Lung microvascular endothelial cell (primary cell): ENCODE measurements around the gene DGKZ. TPM values are rescaled to one million over a fixed set of nuclear protein-coding genes. Genes with fewer than 3 reads are reported as not detected.

ENCODE experiments used
- DNase-seq, 2 donors: peaks; one replicate each; pipeline versions ENCODE4 v3.0.0 to v3.0.0-alpha.2; 2010; ENCODE audit warnings: low read depth in 2 of 2
- total RNA-seq: library from RNA; depleted of rRNA; stranded (reverse); fragments of >200 nt; gene quantifications from 2 replicates; pipeline ENCODE4 v1.2.1, GENCODE V29; 2014

The DGKZ gene
- total RNA-seq, 1 donor from 2014 or later, result 46.2 TPM

DNA sequence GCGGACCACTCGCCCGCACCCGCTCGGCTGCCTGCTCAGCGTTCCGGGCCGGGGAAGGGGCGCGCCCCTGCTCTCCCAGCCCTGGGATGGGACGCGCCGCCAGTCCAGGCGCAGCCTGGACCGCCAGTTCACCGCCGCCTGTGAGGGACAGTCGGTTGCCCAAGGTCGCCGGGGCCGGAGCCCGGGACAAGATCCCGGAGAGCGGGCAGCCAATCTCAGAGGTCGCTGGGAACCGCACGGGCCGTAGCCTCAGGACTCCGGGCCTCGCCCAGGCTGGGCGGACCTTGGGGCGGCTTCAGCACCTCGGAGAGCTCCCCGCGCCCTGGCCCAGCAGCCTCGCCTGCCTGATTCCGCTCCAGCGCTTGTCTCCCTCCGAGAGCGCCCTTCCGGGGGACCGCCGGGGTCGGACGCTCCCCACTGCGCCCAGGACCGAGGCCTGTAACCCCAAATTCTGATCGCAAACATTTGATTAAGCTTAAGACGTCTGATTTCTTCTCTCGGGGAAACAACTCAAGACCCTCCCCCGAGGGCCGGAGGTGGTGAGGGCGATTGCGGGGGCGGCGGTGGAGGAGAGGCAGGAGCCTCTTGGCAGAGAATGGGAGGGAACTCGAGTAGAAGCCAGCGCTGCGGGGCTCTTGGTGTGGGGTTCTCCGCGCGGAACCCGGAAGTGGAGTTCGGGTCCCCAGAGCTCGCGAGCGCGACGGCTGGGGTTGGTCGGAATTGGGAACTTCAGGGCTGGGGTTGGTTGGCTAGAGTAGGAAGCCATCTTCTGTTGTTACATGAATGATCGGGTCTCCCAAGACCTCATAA lies 45.4 kb downstream of the DGKZ start:
- DNase-seq, result peak; percentile 82 to 83

DNA sequence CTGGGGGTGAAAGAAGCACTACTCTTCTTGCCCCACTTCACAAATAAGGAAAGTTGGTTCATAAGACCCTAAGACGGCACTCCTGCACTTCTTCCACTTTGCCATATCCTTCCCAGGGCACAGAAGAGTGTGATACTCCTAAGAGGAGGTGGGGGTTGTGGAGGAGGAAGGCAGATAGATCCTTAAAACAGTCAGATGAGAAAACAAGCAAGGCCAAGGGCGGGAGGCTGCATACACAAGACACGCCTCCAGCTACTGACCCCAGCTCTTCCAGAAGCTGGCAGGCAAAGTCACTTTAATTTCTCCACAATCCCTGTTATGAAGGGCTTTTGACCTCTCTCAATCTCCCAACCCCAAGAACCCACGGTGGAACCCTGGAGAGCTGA lies 46.0 kb downstream of the DGKZ start:
- no peak for DNase-seq

DNA sequence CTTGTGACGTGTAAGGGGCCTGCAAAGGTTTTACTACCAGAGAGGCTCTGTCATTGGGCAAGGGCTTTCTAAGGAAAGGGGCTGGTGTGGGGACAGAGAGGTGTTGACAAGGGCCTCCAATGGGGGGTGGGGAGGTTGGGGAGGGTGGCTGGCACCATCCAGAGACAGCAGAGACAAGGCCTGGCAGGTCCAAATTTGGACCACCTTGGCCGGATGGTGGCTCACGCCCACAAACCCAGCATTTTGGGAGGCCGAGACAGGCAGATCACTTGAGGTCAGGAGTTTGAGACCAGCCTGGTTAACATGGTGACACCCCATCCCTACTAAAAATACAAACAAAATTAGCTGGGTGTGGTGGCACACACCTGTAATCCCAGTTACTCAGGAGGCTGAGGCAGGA lies 46.5 kb downstream of the DGKZ start:
- no peak for DNase-seq

DNA sequence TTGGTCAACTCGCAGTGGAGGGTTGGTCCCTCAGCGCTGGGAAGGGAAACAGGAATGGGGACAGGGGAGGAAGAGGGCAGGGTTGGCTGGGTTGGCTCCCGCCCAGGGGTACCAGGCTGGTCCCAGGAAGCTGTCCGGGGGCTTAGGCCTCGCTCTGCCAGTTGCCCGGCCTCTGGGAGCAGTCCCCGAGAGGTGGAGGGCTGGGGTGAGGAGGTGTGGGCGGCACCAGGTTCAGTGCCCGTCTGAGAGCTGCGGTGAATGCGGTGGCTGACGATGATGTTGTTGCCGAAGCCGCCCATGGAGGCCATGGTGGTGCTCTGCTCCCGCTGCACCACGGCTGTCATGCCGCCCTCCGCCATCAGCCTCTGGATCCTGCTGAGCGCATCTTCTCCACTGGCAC lies 50.3 kb downstream of the DGKZ start:
- no peak for DNase-seq

DNA sequence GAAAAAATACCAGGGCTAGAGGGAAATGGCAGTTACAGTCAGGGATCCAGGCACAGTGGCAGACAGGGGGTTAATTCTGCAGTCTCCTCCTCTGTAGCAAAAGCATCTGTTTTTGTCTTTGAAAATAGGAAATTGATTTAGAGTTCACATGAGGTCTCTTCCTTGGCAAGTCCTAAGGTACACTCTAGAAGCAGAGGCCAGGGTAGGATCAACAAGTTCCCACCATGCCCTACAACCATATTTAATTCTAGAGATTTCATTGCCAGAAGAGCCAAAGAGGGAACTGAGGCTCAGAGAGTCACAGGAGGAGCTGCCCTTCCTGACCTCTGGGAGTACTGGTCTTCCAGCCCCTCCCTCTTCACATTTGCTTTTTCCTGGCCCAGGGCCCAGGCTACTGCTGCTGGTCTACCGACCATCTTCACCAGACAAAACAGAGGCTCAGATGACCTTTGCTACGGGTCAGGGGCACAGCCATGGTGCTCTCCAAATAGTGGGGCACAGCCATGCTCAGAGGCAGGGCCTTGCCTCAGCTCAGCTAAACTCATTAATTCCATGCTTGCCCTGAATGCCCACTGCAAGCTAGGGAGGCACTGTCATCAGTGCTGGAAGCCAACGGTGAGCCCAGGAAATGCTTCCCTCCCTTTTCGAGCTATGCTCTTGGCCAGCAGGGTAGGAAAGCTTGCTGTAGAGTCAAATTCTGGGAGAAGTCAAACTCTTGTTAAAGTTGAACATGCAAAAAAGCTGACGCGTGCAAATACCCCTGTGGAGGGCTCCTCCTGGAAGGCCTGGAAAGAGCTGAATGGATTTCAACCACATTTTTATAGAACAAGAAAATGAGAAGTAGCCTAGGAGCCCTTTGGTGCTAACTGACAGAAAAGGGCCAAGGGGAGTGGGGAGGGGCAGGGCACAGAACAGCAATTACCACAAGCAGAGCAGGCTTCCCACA lies 56.0 kb downstream of the DGKZ start:
- DNase-seq, result no peak

DNA sequence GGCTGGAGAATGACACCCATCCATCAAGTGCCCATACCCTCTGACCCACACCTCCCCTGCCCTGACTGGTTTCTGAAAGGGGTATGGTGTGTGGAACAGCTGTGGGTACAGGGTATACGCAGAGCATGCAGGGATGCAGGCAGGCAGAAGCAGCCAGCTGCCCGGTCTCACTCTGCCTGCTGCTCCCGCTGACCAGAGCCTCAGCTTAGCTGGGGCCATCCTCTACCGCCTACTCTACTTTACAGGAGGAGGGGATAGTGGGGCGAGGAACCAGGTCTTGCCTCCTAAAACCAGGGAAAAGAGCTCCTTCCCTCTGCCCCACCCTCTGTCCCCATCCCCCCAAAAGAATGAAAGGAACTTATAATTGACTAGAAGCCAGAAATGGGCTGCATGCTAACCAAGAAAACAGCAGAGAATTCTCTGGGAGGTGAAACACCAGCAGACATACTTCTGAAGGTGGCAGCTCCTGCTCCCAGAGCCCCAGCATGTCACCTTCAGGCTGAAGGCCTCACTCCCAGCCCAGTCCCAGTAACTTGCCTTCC lies 57.3 kb downstream of the DGKZ start:
- DNase-seq, result no peak

DNA sequence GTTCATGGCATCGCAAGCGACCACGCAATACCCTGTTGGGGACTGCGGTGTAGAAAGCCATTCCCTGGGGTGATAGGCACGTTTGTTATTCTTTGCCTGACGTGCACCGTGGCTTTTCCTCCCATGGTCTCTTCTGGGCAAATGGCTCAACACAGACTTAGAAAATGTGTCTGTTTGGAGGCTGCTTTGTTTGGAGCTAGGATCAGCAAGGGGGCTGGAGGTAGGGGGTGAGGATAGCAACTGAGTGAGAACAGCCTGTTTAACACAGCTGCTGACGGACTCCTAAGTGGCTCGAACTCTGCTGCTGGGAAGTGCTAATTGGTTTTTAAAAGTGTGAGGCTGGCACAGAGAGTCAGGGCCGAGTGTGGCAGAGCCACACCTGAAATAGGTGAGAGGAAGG lies 60.4 kb downstream of the DGKZ start:
- DNase-seq, result no peak

DNA sequence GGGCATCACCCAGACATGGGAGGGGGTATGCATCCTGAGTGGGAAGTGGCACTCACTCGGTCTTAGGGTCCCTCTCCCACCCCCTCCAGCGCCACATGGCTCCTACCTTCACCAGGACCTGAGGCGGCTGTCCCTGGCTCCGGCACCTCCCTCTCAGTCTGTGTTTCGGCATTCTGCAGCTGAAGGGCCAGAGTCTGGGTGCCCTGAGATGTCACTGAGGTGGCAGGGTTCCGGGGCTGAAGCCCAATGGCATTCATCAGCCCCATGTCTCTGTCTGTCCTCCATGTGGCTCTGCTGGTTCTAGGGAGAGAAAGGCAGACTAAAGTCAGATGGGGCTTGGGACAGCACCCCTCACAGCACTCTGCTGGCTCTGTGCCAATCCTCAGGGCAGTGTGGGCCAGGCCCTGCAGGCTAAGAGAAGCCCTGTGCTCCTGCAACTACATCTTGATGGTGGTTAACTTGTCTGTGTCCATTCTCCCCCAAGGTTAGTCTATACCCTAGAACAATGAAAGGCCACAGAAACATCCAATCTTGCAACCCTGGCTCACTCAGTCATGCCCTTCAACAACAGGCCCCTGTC lies 61.2 kb downstream of the DGKZ start:
- no peak for DNase-seq

DNA sequence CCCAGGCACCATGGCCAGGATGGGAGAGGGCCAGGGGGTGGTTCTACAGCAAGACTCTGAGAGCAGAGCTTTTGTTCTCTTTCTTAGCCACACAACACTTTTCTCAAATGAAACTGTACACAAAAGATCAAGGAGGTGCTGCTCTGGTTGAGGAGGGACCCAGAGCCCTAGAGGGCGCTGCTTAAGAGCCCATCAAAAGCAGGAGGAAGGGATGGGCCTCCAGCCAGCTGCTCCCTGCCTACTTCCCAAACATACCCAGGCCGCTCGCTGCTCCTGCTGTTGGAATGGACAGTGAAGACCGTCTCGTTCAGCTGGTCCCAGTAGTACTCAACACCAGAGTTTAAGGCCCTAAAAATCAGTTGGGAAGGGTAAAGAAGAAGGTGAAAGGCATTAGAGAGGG lies 62.8 kb downstream of the DGKZ start:
- peak in 1 of 2 donors; percentile 27 for DNase-seq

DNA sequence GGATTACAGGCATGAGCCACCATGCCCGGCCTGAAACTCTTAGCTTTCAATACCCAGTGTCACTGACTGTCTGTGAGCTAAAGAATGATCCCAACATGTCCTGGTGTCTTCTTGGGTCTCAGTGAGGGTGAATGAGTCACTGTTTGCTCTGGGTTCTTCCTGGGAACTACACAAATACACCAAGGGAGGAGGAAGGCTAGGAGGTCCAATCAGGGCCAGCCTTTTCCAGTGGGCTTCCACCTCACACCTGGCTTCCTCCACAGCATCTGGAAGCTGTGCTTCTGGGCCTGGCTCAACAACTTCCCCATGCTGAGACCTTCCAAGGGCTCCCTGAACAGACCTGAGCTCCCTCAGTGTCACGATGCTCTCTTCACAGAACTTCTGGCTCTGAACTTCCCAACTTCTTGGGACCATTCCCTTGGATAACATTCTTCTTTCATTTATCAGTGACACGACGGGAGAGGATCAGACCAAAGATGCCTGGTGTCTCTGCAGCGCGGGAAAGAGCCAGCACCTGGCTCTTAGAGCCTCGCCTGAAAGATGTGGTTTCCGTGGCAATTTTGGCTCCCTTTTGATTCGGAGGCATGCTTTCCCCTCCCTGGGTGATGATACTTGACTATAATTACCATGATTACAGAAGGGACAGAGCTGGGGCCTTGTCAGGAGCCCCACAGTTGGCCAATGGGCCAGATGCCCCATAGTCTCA lies 66.7 kb downstream of the DGKZ start:
- DNase-seq, result no peak

DNA sequence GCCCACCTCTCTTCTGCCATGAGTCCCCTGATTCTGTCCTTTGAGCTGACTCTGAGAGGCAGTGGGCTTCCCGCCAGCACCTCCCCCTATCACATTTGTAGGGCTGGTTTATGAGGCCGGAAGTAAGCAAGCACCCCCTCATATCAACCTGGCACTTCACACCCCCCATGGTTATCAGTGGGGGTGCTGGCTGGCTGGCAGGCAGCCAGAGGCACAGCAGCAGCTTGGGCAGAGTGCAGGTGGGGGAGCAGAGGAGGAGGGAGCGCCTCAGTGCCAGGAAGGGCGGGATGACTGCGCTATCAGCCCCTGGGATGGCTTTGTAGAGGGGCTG lies 67.2 kb downstream of the DGKZ start:
- no peak for DNase-seq

DNA sequence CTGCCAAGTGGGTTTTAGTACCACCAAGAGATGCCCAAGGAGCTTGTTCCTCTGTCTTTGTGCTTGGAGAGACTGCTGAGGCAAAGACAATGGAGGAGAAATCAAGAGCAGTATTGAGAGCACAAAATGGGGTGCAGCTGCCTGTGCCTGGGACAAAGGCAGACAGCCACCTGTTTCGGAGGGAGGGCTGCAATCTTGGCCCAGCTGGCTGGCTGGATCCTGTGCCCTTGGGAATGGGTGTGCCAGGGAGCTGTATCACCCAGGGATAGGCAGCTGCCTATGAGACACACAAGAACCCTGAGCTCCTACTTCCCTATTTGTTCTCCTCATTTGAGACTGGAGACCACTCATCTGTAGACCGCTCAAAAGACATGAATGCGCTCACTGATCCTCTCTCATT lies 67.6 kb downstream of the DGKZ start:
- no peak for DNase-seq

DNA sequence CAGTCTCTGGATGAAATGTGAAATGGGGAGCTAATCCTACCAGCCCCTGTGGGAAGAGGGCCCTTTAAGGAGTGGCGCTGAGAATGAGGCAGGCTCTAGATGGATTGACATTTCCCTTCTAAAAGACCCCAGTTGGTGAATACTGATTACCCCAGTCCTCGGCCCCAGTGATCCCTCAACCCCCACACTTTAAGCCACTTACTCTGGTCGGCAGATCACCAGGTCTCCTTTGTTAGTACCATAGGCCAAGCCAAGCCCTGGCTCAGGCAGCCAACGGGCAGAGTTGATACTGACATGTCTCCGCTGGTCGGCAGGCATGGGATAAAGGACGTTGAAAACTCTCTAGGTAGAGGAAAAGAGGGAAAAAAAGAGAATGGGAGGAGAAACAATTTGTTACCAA lies 70.4 kb downstream of the DGKZ start:
- no peak for DNase-seq

DNA sequence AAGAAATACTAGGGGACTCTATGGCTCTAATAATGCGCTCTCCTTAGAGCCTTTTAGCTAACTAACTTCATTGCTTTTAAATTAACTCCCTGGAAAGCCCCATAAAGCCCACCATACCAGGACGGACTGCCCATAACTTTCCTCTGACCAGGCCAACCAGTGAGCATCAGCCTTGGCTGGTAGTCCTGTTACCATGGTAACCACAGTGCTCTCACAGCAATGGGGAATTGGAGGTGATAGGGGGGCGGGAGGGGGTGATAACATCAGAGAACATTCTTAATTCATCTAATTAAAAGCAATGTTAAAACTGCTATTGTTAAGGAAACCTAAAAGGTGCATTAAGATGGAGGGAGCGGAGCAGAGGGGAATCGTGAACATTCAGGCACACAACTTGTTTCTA lies 71.5 kb downstream of the DGKZ start:
- DNase-seq, result no peak

DNA sequence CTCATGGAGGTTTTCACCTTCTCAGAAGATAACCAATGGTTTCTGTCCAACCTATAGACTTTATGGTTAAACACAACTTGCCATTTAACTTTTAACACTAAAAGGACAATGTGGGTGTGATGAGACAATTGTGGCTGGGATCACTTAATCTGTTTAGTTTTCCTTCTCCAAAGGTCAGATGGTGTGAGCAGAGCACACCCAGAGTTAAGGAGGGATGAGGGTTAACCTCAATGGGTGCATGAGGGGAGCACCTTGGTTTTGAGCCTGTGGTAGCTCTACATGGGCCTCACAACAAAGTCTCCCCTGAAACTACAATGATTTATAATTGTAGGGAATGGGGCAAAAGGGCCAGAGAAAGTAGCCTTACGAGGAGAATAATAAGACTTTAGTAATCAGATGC lies 73.2 kb downstream of the DGKZ start:
- DNase-seq, result no peak

DNA sequence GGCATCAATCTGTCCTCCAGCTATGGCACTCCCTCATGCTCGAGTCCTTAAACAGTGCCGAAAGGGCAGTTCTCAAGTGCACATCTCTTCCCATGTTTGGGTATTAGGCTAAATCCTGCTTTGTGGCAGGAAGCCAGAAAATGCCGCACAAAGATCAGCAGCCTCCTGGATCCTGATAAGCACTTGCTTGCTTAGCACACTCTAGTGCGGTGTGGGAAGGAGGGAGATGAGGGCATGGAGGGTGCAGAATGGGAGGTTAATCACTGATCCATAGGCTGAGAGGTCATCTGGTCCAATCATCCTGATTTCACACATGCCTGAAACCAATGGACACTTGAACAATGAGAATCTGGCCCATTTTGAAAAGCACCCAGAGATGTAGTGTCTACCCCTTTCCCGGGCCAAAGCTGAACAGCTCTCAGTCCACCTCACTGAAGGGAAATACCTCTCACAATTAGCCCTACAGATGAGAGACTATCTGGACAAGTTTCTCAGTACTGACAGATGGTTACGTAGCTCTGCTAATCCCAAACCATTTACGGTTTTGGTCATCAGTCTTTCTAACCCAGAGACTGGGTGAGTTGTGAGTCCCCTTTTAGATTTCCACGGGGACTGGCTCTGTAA lies 74.1 kb downstream of the DGKZ start:
- no peak for DNase-seq

DNA sequence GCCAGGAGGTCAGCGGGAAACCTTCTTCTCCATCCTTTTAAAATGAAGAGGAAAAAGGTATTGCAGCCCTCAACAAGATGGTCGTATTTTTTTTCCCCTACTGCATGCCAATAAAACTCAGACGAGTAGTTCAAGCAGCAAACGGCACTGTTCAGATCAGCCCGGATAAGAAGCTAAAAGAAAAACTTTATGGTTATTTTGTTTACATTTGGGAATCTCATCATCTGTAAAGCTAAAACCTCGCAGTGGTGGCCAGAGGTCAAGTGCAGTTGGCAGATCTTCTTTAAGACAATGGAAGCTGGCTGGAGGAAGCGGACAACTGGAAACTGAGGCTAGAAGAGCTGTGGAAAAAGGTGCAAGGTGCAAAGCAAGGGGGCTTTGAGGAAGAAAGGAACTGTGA lies 75.3 kb downstream of the DGKZ start:
- DNase-seq, result no peak

DNA sequence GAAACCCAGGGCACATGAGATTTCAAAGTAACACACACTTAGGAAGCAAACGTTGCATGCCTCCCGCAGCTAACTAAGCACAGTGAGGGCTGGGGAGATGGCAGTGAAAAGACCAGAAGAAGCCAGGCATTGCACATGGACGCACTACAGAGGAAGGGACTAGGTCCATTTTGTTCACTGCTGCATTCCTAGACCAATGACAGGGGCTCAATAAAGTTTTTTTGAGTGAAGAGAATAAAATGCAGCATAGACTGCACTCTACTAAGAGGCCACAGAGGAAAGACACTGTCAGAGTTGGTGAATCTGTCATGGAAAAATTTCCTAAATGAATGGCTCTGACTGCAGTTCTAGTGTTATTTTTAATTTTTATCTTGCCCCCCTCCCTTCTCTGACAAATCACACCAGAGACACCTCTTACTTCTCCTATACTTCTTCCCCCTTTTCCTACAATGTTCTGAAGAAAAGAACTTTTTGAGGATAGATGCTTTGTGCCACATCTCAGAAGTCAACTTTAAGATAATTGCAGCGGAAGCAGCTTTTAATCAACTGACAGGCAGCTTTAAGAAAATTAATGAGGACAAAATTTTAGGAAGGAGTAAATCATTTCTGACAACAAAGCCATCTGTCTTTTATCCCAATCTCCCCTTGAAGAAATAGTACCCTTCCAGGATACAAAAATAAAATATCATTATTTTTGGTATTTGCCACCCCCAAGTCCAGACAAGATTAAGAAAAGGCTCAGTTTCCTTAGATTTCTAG lies 79.1 kb downstream of the DGKZ start:
- no peak for DNase-seq

DNA sequence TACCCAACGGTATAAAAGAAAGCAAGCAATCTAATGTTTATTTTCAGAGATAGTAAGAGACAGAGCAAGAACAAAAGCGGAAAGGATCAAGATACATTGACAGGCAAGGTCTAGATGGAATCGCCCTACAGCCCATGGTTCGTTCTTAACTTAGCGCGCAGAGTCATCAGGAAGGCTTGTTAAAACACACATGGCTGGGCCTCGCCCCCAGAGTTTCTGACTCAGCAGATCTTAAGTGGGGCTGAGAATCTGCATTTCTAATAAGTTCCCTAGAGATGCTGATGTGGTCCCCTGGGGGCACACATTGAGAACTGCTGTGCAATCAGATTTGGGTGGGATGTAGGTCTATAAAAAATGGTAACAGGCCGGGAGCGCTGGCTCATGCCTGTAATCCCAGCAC lies 80.1 kb downstream of the DGKZ start:
- no peak for DNase-seq

DNA sequence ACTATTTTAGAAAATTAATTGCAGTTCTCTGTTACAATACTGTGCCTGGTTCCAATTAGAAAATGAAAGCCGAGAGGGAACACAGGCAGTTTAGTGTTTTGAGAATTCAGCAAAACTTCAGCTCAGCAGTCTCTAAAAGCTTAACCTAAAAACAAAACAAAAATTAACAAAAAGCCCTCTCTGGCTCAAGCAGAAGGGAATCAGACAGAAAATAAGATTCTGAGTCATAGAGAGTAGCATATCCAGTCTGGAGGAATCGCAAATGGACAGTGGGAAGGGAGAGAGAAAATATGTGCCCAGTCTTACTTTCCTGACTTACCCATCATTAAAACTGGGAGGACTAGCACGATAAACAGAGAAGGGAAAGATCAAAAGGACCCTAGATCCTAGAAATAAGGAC lies 82.5 kb downstream of the DGKZ start:
- DNase-seq, result no peak
